Suprapubic skin (tissue), 3 donors: ENCODE measurements around the gene PRKAG2.

Experiments used
- CTCF ChIP-seq, 2 donors: fragments of 200-600 bp in 1 of 2; fragments of 450-650 bp in 1 of 2; sonication (generic) in 1 of 2; IDR thresholded peaks; one replicate each; pipeline ENCODE4 v1.5.1; 2016 to 2019; ENCODE audit warnings: antibody characterized with exemption in 2 of 2, mild to moderate bottlenecking in 1 of 2, moderate library complexity in 1 of 2
- EP300 ChIP-seq: sonication (generic); formaldehyde crosslinking; IDR thresholded peaks from one replicate; pipeline ENCODE4 v1.6.1; 2017; ENCODE audit warnings: antibody characterized with exemption
- POLR2A ChIP-seq, 2 donors: fragments of 450-650 bp; IDR thresholded peaks; one replicate each; pipeline ENCODE4 v1.6.1; 2017; ENCODE audit warnings: antibody characterized with exemption in 2 of 2, mild to moderate bottlenecking in 2 of 2, moderate library complexity in 2 of 2

- TF ChIP-seq POLR2A (IDR thresholded peaks at IDR 0.05) (no peak), CTCF (IDR thresholded peaks at IDR 0.05) (no peak), EP300 (no peak)
These were observed 192.3 kb downstream of the PRKAG2 start for GRCh38 chr7:151684408-151685175.
